ENCODE measurements around the gene SUOX.
"Not testable (repeated sequence)": the region's sequence is repeated elsewhere in the genome, so short reads cannot be mapped to it uniquely, and the experiment has no call there.

Gene SUOX

DNA sequence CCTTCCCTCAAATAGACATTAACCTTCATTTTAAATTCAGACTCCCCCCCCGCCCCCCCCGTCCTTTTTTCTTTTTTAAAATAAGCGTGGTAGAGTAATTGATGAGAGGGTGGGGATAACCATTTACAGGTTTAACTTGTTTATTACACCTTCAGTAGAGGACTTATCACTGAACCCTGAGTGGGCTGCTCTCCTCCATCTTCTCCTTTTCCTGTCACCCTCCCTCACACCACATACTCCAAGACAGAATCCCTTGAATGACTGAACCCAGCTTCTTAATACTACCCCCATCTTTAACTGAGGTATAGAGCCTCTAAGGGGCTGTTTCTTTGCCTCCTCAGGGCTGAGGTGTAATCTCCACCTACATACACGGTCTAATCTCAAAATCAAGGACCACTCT is 20.1 kb downstream of the SUOX start:
- in situ Hi-C loops (cut with MboI; ENCODE audit: low sequenced_read_pairs): no loop called here

GRCh38 chr12:56018356-56018755 is 21.3 kb downstream of the SUOX start:
- in situ Hi-C loops (cut with MboI; ENCODE audit: low sequenced_read_pairs): no loop called here

GRCh38 chr12:56020423-56021184 is 23.5 kb downstream of the SUOX start, which contains the start of gene IKZF4:
IKZF4 (plus strand) TSS chr12:56021043; CDS start chr12:56021494, 451 bp downstream.
- in situ Hi-C loops (cut with MboI; ENCODE audit: low sequenced_read_pairs): no loop called here

- in situ Hi-C loops (cut with MboI; ENCODE audit: low sequenced_read_pairs): no loop called here
Observed at GRCh38 chr12:56021889-56022497, 24.9 kb downstream of the SUOX start.

DNA sequence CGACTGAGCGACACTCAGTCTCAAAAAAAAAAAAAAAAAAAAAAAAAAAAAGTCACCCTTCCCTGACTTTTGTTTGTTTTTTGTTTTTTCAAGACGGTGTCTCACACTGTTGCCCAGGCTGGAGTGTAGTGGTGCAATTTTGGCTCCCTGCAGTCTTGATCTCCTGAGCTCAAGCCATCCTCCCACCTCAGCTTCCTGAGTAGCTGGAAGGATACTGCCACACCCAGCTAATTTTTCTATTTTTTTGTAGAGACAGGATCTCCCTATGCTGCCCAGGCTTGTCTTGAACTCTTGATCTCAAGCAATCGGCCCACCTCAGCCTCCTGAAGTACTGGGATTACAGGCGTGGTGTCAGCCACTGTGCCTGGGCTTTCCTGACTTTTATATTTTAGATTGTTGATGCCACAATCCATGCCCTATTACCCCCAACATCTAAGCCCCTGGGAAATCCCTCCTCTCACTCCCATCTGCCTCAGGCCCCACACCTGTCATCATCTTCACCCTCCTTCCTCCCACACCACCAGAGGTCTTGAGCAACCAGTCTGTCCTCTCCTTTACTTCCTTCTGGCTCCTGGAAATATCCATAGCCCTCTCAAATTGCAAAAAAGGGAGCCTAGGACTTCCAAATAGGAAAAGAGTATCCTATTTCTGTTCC is 31.6 kb downstream of the SUOX start:
- in situ Hi-C loops (cut with MboI; ENCODE audit: low sequenced_read_pairs): no loop called here

GRCh38 chr12:56029166-56029519 is 32.1 kb downstream of the SUOX start:
- in situ Hi-C loops (cut with MboI; ENCODE audit: low sequenced_read_pairs): no loop called here

DNA sequence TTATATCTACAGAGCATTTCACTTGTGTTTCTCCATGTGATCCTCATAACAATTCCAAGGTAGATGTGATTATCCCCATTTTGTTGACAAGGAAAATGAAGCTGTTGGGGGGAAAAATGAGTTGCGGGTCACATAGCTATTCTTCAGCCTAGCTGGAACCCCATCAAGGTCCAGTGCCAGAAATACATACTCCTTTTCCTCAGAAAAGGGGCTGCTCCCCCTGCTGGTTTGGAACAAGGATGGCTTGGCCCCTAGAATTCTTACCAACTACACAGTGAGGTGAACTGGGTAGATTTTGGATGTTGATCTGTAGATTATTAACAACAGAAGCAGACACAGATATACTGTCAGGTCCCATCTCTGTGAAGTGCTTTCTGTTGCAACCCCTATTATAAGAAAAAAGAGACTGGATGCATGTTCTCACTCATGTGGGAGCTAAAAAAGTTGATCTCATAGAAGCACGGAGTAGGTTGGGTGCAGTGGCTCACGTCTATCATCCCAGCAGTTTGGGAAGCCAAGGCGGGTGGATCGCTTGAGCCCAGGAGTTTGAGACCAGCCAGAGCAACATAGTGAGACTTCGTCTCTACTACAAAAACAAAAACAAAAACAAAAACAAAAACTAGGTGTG is 32.7 kb downstream of the SUOX start:
- in situ Hi-C loops (cut with MboI; ENCODE audit: low sequenced_read_pairs): loop anchor here (10.0 kb wide), 1 partner anchor 295 kb away; no protein-coding TSS in a partner anchor

GRCh38 chr12:56031987-56032386 is 34.9 kb downstream of the SUOX start:
- in situ Hi-C loops (cut with MboI; ENCODE audit: low sequenced_read_pairs): loop anchor here (10.0 kb wide), 1 partner anchor 297 kb away; no protein-coding TSS in a partner anchor

DNA sequence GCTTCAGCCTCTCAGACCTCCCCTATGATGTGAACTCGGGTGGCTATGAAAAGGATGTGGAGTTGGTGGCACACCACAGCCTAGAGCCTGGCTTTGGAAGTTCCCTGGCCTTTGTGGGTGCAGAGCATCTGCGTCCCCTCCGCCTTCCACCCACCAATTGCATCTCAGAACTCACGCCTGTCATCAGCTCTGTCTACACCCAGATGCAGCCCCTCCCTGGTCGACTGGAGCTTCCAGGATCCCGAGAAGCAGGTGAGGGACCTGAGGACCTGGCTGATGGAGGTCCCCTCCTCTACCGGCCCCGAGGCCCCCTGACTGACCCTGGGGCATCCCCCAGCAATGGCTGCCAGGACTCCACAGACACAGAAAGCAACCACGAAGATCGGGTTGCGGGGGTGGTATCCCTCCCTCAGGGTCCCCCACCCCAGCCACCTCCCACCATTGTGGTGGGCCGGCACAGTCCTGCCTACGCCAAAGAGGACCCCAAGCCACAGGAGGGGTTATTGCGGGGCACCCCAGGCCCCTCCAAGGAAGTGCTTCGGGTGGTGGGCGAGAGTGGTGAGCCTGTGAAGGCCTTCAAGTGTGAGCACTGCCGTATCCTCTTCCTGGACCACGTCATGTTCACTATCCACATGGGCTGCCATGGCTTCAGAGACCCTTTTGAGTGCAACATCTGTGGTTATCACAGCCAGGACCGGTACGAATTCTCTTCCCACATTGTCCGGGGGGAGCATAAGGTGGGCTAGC is 37.7 kb downstream of the SUOX start:
- in situ Hi-C loops (cut with MboI; ENCODE audit: low sequenced_read_pairs): loop anchor here (5.0 to 10.0 kb wide), 2 partner anchors 32 to 300 kb away; no protein-coding TSS in a partner anchor

DNA sequence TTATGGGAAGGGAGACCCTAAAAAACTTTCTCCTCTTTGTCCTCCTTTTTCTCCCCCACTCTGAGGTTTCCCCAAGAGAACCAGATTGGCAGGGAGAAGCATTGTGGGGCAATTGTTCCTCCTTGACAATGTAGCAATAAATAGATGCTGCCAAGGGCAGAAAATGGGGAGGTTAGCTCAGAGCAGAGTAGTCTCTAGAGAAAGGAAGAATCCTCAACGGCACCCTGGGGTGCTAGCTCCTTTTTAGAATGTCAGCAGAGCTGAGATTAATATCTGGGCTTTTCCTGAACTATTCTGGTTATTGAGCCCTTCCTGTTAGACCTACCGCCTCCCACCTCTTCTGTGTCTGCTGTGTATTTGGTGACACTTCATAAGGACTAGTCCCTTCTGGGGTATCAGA is 40.1 kb downstream of the SUOX start:
- in situ Hi-C loops (cut with MboI; ENCODE audit: low sequenced_read_pairs): loop anchor here (5.0 to 10.0 kb wide), 2 partner anchors 35 to 302 kb away; no protein-coding TSS in a partner anchor

GRCh38 chr12:56038022-56038655 is 41.1 kb downstream of the SUOX start:
- in situ Hi-C loops (cut with MboI; ENCODE audit: low sequenced_read_pairs): loop anchor here (5.0 to 10.0 kb wide), 2 partner anchors 36 to 303 kb away; no protein-coding TSS in a partner anchor

DNA sequence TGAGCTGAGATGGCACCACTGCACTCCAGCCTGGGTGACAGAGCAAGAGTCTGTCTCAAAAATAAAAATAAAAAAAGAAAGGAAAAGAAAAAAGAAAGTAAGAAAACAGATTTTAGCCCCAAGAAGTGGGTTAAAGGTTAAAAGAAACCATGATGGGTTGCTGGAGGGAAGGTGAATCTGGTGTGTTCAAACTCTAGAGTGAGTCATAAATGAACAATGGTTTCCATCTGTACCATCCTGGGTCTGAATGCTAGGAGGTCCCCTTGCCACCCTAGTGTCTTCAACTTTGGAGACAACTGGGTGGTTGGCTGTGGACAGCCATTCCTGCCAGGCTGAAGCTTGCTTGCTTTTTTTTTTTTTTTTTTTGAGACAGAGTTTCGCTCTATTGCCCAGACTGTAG is 43.1 kb downstream of the SUOX start:
- in situ Hi-C loops (cut with MboI; ENCODE audit: low sequenced_read_pairs): no loop called here

- in situ Hi-C loops (cut with MboI; ENCODE audit: low sequenced_read_pairs): no loop called here
Observed at GRCh38 chr12:56040963-56041551, 44.0 kb downstream of the SUOX start.

GRCh38 chr12:56041552-56042429 is 44.7 kb downstream of the SUOX start, which contains the start of gene RPS26:
RPS26 (plus strand) TSS chr12:56041918; CDS start chr12:56042167, 249 bp downstream.
- in situ Hi-C loops (cut with MboI; ENCODE audit: low sequenced_read_pairs): no loop called here

DNA sequence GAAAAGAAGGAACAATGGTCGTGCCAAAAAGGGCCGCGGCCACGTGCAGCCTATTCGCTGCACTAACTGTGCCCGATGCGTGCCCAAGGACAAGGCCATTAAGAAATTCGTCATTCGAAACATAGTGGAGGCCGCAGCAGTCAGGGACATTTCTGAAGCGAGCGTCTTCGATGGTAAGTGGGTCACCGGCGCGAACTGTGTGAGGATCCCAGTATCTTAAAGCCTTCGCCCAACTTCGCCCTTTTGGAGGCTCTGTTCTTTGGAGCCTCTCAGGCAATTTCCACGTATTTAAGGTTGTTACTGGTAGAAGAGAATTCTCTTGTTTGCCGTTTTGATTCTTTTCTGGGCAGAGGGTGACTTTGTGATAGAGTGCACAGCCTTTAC is 45.3 kb downstream of the SUOX start:
- in situ Hi-C loops (cut with MboI; ENCODE audit: low sequenced_read_pairs): not testable (repeated sequence)

DNA sequence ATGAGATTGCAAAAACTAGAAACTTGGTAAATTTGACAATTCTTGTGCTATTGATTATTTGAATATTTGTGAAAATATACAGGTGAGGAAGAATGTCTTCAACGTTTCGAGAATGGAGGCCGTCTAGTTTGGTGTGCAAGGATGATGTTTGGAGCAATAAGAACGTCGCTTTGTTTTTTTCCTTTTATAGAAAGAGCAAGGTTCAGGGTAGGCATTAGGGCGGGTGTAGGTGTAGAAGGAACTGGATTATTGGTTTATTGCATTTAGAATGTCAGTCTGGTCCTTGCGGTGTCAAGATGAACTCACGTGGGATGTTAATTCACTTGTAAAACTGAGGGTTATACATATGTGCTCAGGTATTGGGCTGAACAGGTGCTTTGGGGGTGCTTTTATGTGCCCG is 45.8 kb downstream of the SUOX start:
- in situ Hi-C loops (cut with MboI; ENCODE audit: low sequenced_read_pairs): no loop called here

DNA sequence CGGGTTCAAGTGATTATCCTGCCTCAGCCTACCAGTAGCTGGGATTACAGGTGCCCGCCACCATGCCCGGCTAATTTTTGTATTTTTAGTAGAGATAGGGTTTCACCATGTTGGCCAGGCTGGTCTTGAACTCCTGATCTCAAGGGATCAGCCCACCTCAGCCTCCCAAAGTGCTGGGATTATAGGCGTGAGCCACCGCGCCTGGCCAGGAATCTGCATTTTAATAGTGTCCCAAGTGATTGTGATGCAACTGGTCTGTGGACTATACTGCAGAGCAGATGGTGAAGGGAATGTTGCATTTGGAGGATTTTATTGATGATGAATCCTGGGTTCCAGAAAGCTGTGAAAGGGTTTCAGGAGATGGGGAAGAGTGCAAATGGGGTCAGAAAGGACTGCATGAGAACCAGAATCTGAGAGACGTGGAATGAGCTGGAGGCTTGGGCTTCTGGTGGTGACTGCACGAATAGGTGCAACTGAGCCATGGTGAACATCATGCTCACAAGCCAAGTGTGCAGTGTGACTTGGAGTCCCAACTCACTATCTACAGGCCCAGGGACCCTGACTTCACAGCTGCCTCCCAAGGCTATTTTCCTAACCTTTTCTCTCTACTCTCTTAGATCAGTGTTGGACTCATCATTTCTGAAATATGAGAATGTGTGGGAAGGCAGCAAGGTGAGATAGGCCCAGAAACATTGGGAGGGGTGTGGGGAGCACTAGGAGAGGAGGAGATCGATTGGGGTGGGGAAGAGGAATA is 49.1 kb downstream of the SUOX start:
- in situ Hi-C loops (cut with MboI; ENCODE audit: low sequenced_read_pairs): no loop called here

DNA sequence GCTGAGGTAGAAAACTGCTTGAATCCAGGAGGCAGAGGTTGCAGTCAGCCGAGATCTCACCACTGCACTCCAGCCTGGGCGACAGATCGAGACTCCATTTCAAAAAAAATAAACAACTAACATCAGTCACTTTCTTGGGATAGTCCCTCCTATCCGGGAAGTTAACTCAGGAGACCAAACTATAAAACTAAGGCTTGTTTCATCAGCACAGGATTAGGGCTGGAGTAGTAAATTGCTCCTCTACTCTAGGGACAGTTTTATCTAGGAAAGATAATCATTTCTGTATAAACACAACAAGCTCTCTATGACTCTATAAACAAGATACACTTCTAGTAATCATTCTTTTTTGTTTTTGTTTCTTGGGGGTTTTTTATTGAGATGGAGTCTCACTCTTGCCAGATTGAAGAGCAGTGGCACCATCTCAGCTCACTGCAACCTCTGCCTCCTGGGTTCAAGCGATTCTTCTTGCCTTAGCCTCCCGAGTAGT is 56.4 kb downstream of the SUOX start:
- in situ Hi-C loops (cut with MboI; ENCODE audit: low sequenced_read_pairs): no loop called here

Data from HL-60/S4 treated with retinoic acid at 250 ng/mL for 4 days and 3 days (cell line).